GM19099 (cell line): ENCODE results near the gene PZP.

Experiments used
- POLR2A ChIP-seq: IDR thresholded peaks from 3 replicates; pipeline ENCODE4 v1.6.1; 2011; ENCODE audit warnings: low read depth; ENCODE audit not compliant: insufficient read length; ENCODE audit errors: extremely low read depth

Gene PZP

GRCh38 chr12:9133216-9133916, 74.8 kb downstream of the PZP start:
- no peak for TF ChIP-seq POLR2A

GRCh38 chr12:9132008-9132535, 76.1 kb downstream of the PZP start:
- no peak for TF ChIP-seq POLR2A

- TF ChIP-seq POLR2A, result no peak
Measured at GRCh38 chr12:9130244-9130643, 78.0 kb downstream of the PZP start.

GRCh38 chr12:9127936-9128663, 80.1 kb downstream of the PZP start:
- TF ChIP-seq POLR2A, result no peak

- TF ChIP-seq POLR2A, result no peak
Measured at GRCh38 chr12:9127484-9127883, 80.7 kb downstream of the PZP start.

- TF ChIP-seq POLR2A, result no peak
Measured at GRCh38 chr12:9124383-9125031, 83.7 kb downstream of the PZP start.

- no peak for TF ChIP-seq POLR2A
Measured at GRCh38 chr12:9123781-9124382, 84.3 kb downstream of the PZP start.

GRCh38 chr12:9122091-9122609, 86.0 kb downstream of the PZP start:
- no peak for TF ChIP-seq POLR2A

GRCh38 chr12:9120487-9121184, 87.6 kb downstream of the PZP start:
- TF ChIP-seq POLR2A, result no peak

- TF ChIP-seq POLR2A, result no peak
Measured at GRCh38 chr12:9118158-9118557, 90.0 kb downstream of the PZP start.

- TF ChIP-seq POLR2A, result no peak
Measured at GRCh38 chr12:9115731-9116559, 92.2 kb downstream of the PZP start, which contains the start of gene A2M. Gene A2M, minus strand, starts transcription at chr12:9115919. Its CDS starts 70 bp downstream, at chr12:9115849.

GRCh38 chr12:9114946-9115345, 93.2 kb downstream of the PZP start:
- no peak for TF ChIP-seq POLR2A

GRCh38 chr12:9113987-9114309, 94.2 kb downstream of the PZP start:
- TF ChIP-seq POLR2A, result no peak

GRCh38 chr12:9113296-9113986, 94.8 kb downstream of the PZP start:
- no peak for TF ChIP-seq POLR2A
